HepG2 (cell line): Measurements from ENCODE around the gene SPACDR. TPM values are rescaled to one million over a fixed set of nuclear protein-coding genes. Genes with fewer than 3 reads are reported as not detected.

Experiments used
- CEBPB ChIP-seq: IDR thresholded peaks from 2 replicates; pipeline ENCODE4 v1.6.1; 2011; ENCODE audit warnings: low read depth, low read length, improper control_type of control experiment, borderline replicate concordance
- CHD2 ChIP-seq: IDR thresholded peaks from 2 replicates; pipeline ENCODE4 v1.6.1; 2011; ENCODE audit warnings: low read depth, low read length, improper control_type of control experiment
- IRF2 ChIP-seq: IDR thresholded peaks from 2 replicates; pipeline ENCODE4 v1.6.1; 2018; ENCODE audit warnings: missing genetic modification reagents, missing compliant biosample characterization
- KLF15 ChIP-seq: sonication (generic); formaldehyde crosslinking; IDR thresholded peaks from 2 replicates; pipeline ENCODE4 v1.8.1; 2023; ENCODE audit warnings: borderline replicate concordance, mild to moderate bottlenecking, inconsistent platforms, missing genetic modification reagents, mixed read lengths
- MATR3 ChIP-seq: sonication (generic); formaldehyde crosslinking; IDR thresholded peaks from 2 replicates; pipeline ENCODE4 v1.4.0; 2020; ENCODE audit warnings: missing genetic modification reagents
- MED1 ChIP-seq: sonication (generic); formaldehyde crosslinking; IDR thresholded peaks from 2 replicates; pipeline ENCODE4 v1.4.0; 2020; ENCODE audit warnings: missing genetic modification reagents
- MEIS1 ChIP-seq: sonication (generic); formaldehyde crosslinking; IDR thresholded peaks from 2 replicates; pipeline ENCODE4 v1.9.0; 2021; ENCODE audit warnings: mild to moderate bottlenecking, missing genetic modification reagents, moderate library complexity, borderline replicate concordance
- NFIB ChIP-seq: sonication (generic); formaldehyde crosslinking; IDR thresholded peaks from 2 replicates; pipeline ENCODE4 v1.9.0; 2021; ENCODE audit warnings: missing genetic modification reagents, mild to moderate bottlenecking, borderline replicate concordance
- PTBP1 ChIP-seq: fragments of 200-400 bp; formaldehyde crosslinking; IDR thresholded peaks from 2 replicates; pipeline ENCODE4 v1.6.1; 2018; ENCODE audit warnings: low read length, low read depth; ENCODE audit not compliant: poor library complexity, severe bottlenecking
- RERE ChIP-seq: IDR thresholded peaks from 2 replicates; pipeline ENCODE4 v1.6.1; 2016; ENCODE audit warnings: low read depth, missing genetic modification reagents, missing compliant biosample characterization
- RFX3 ChIP-seq: IDR thresholded peaks from 2 replicates; pipeline ENCODE4 v1.6.1; 2016; ENCODE audit warnings: missing biosample characterization, missing genetic modification reagents
- SAFB2 ChIP-seq: sonication (generic); formaldehyde crosslinking; IDR thresholded peaks from 2 replicates; pipeline ENCODE4 v1.5.1; 2020; ENCODE audit warnings: missing genetic modification reagents, low read depth, mild to moderate bottlenecking, borderline replicate concordance
- THAP8 ChIP-seq: sonication (generic); formaldehyde crosslinking; IDR thresholded peaks from 2 replicates; pipeline ENCODE4 v1.5.1; 2020; ENCODE audit warnings: missing genetic modification reagents, mild to moderate bottlenecking, borderline replicate concordance
- WIZ ChIP-seq: sonication (generic); formaldehyde crosslinking; IDR thresholded peaks from 2 replicates; pipeline ENCODE4 v1.5.1; 2020; ENCODE audit warnings: mild to moderate bottlenecking, missing genetic modification reagents
- YY1 ChIP-seq: IDR thresholded peaks from 2 replicates; pipeline ENCODE4 v1.6.1; 2011; ENCODE audit warnings: low read length, low read depth, moderate library complexity, mild to moderate bottlenecking; ENCODE audit not compliant: insufficient read depth, insufficient replicate concordance
- ZNF124 ChIP-seq: sonication (generic); formaldehyde crosslinking; IDR thresholded peaks from 2 replicates; pipeline ENCODE4 v1.4.0; 2020; ENCODE audit warnings: missing genetic modification reagents
- ZNF296 ChIP-seq: sonication (generic); formaldehyde crosslinking; conservative IDR thresholded peaks from 2 replicates; pipeline ENCODE4 v1.5.0; 2020; ENCODE audit warnings: mild to moderate bottlenecking, missing genetic modification reagents
- ZNF414 ChIP-seq: sonication (generic); formaldehyde crosslinking; IDR thresholded peaks from 2 replicates; pipeline ENCODE4 v1.5.0; 2020; ENCODE audit warnings: missing genetic modification reagents
- ZNF431 ChIP-seq: sonication (generic); formaldehyde crosslinking; IDR thresholded peaks from 2 replicates; pipeline ENCODE4 v1.9.0; 2022; ENCODE audit warnings: missing genetic modification reagents, low read depth, mild to moderate bottlenecking, borderline replicate concordance
- ZNF552 ChIP-seq: sonication (generic); formaldehyde crosslinking; IDR thresholded peaks from 2 replicates; pipeline ENCODE4 v1.9.0; 2022; ENCODE audit warnings: missing genetic modification reagents, mild to moderate bottlenecking, borderline replicate concordance
- ZNF572 ChIP-seq: sonication (generic); formaldehyde crosslinking; IDR thresholded peaks from 2 replicates; pipeline ENCODE4 v1.5.1; 2020; ENCODE audit warnings: mild to moderate bottlenecking, missing genetic modification reagents
- ZNF580 ChIP-seq: IDR thresholded peaks from 2 replicates; pipeline ENCODE4 v1.6.1; 2016; ENCODE audit warnings: low read depth, borderline replicate concordance
- polyA plus RNA-seq, 8 experiments: library from polyadenylated mRNA; depleted of rRNA in 3 of 8; stranded (reverse) in 7 of 8; unstranded in 1 of 8; fragments of >200 nt; fragmentation: Illumina TruSeq in 4 of 8; extraction: Trizol in 4 of 8; gene quantifications; 2 replicates each; pipeline versions ENCODE4 v1.2.1 to v1.2.3, GENCODE V29; 2011 to 2016; ENCODE audit warnings: low read depth in 4 of 8, missing spikeins in 1 of 8, mixed read lengths in 1 of 8; ENCODE audit not compliant: insufficient read depth in 1 of 8
- total RNA-seq, 5 experiments: library from RNA; depleted of rRNA; stranded (reverse); fragments of >200 nt; fragmentation: Illumina TruSeq; extraction: Trizol; gene quantifications; 2 replicates each; pipeline ENCODE4 v1.2.3, GENCODE V29; 2016; ENCODE audit warnings: low read depth in 1 of 5

The SPACDR gene
- total and polyA plus RNA-seq, 2 of the 13 experiments (the other 11 are each of a cell fraction or from before 2014, with no cell fraction given) = 0.41 TPM; not detected in 1

GRCh38 chr7:100444311-100445278 lies 19.5 kb downstream of the SPACDR start (continued):
- TF ChIP-seq MED1 (CRISPR knock-in tag) (peak; percentile 96), ZNF552 (CRISPR knock-in tag) (no peak), MEIS1 (CRISPR knock-in tag) (peak; percentile 57; the same call in 1 of the 2 replicates), YY1 (no peak), SAFB2 (CRISPR knock-in tag) (no peak), ZNF124 (CRISPR knock-in tag) (no peak; the same call in 1 of the 2 replicates), KLF15 (CRISPR knock-in tag) (no peak), ZNF296 (no peak), THAP8 (CRISPR knock-in tag) (no peak), ZNF414 (CRISPR knock-in tag) (no peak; the same call in none of the 2 replicates), NFIB (CRISPR knock-in tag) (no peak), RFX3 (CRISPR knock-in tag) (no peak), CEBPB (no peak), MATR3 (CRISPR knock-in tag) (no peak), ZNF580 (CRISPR knock-in tag) (peak; percentile 78), RERE (CRISPR knock-in tag) (peak; percentile 37; the same call in 1 of the 2 replicates), IRF2 (0 out of 2 replicates have a peak, but pooled peaks have one; percentile 35), CHD2 (no peak), ZNF431 (CRISPR knock-in tag) (no peak; the same call in 1 of the 2 replicates), ZNF572 (CRISPR knock-in tag) (no peak), WIZ (peak; percentile 65; the same call in 1 of the 2 replicates), PTBP1 (no peak)
